T47D (cell line): ENCODE measurements around the gene RINL.
"Not testable (repeated sequence)": the region's sequence is repeated elsewhere in the genome, so short reads cannot be mapped to it uniquely, and the experiment has no call there.

Experiments
- DNase-seq, 2 experiments: peaks; one replicate each; pipeline versions ENCODE4 v3.0.0 to v3.0.0-alpha.2; 2011 to 2012; ENCODE audit warnings: low read depth in 1 of 2, low spot score in 1 of 2
- JUND ChIP-seq: IDR thresholded peaks from 2 replicates; pipeline ENCODE4 v1.6.1; 2012; ENCODE audit warnings: low read depth
- in situ Hi-C: cut with HindIII; loops from 2 replicates; pipeline ENCODE4 v1.10.0; 2016; ENCODE audit warnings: low sequenced_read_pairs, low pct_unique_long_range_greater_than_20kb

The RINL gene

DNA sequence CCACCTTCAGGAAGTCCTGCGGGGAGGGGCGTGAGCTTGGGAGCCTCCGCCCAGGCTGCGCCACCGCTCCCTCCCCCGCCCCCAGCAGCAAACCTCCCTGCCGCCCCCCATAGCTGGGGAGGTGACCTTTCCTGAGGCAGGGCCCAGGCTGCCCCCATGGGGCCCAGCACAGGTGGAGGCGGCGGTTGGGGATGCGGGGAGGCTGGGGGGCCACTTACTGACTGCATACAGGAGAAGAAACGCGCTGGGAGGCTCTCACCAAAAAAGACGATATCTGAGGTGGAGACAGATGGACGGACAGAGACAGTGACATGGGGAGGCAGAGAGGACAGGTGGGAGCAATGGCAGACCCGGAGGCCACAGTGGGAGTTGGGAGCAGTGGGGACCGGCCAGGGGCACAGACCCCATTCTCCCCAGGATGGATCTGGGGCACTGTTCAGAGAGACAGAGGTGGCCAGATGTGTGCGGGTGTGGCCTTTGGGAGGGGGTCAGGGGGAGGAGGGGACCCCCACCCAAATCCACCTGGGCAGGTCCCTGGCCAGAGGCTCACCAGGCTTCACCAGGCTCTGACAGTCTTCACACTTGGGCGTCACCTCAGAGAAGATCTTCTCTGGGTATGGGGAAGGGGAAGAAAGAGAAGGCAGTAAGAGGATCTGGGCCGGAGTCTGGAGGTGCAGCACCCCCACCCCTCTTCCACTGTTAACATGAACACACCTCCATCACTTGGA lies 3.0 kb upstream of the RINL start:
- TF ChIP-seq JUND = no peak
- in situ Hi-C loops = no loop called here

DNA sequence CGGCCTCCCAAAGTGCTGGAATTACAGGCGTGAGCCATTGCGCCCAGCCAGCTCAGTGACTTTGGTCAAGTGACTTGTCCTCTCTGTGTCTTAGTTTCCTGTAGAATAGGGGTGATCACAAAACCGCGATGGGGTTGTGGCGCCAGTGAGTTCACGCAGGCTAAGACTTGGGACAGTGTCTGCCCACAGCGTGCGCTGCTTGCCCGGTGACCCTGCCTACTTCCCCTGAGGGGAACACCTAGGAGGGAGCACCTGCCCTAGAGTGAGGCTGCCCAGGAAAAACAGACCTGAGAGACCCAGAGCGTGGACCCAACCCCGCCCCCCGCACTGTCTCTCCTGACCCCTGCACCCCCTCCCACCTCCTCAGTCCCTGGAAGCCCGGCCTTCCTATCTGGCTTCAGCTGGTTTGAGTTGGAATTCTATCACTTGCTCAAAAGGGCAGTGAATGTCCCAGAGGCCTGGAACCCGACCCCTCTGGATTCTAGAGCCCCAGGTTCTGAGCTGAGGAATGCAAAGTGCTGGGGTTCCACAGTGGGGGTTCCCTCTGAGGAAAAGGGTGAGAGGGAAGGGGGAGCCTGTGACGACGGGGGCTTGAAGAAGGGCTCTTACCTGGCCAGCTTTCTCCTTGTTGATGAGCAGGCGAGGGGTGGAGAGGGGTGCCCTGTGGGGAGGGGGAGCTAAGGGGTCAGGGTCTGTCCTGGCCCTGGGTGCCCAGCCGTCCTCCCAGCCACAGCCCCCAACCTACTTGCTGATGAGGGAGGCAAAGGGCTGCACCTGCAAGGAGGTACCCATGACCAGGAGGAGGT lies 2.2 kb upstream of the RINL start:
- in situ Hi-C loops = no loop called here
- DNase-seq = no peak
- no peak for TF ChIP-seq JUND

More for the DNA sequence above, 3.0 kb upstream of the RINL start:
- no peak for DNase-seq

DNA sequence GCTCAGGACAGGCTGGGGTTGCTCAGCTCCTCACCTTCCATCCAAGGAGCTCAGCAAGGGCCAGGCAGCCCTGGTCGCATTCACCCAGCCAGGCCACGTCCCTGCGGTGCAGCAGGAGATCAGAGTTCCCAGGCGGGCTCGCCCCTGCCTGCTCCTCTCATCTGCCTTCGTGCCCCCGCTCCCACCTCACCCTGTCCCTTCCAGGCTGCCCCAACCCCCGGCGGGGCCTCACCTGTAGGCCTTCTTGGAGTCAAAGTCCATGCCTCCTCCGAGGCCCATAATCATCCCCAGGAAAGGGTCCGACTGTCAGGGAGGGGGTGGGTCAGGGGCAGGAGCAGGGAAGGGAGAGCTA lies 1.3 kb upstream of the RINL start:
- DNase-seq = no peak
- TF ChIP-seq JUND = no peak
- in situ Hi-C loops = no loop called here

DNA sequence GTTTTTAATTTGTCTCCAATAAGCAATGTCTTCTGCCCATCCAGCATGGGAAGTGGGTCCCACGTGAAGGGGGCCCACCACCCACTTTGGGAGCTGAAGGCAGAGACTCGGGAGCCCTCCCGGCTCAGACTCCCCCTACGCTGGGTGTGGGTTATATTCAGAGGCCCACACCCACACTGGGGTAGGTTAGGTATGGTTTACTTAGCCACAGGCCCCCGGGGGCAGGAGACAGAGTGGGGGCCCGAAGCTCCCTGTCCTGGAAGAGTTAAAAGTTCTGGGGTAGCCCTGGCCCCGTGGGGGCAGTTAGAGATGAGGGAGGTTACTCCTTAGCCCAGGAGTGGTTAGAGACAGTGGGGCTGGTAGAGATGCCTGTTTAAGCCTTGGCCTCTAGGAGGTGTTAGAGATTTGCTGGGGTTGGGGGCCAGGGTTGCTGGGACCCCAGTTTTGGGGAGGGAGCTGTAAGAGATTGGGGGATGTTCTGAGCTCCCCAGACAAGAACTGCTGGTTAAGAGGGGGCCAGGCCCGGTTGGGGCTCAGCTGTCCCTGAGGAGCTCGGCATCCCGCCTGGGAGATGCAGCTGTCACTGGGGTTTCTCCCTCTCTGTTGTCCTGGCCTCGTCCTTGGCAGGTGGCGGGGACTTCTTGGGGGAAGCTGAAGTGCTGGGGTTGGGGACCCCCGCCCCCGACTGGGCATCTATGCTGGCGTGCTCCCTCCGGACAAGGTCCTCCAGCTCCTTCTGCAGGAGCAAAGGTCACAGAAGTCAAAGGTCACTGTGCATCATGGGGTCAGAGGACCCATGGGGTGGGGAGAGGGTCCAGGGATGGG lies 712 bp upstream of the RINL start:
- no peak for DNase-seq
- TF ChIP-seq JUND = no peak
- in situ Hi-C loops = no loop called here

DNA sequence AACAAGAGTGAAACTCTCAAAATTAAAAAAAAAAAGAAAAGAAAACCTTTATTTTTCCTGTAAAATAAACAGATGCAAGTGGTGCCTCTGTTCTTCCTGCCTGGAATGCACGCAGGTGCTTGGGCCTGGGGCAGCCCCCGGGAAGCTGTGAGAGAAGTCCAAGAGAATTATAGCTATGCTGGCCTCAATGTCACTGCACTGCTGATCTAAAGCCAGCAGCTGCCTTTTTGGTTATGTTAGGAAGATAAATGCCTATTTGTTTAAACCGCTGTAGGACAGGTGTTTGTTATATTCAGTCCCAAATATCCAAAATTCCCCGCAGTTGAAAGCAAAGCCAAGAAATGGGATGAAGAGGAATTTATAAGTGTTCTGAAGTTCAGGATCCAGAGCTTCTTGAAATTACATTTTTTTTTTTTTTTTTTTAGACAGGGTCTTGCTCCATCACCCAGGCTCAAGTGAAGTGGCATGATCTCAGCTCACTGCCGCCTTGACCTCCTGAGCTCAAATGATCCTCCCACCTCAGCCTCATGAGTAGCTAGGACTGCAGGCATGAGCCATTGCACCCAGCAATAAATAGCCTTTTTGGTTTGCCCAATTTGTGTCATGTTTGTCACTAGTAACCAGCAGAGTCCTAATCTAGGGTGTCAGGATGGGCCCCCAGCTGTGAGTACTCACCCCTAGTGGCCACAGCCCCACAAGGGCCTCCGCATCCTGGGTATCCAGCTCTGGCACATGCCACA lies 2.2 kb downstream of the RINL start:
- no peak for TF ChIP-seq JUND
- in situ Hi-C loops = no loop called here
- DNase-seq = no peak

DNA sequence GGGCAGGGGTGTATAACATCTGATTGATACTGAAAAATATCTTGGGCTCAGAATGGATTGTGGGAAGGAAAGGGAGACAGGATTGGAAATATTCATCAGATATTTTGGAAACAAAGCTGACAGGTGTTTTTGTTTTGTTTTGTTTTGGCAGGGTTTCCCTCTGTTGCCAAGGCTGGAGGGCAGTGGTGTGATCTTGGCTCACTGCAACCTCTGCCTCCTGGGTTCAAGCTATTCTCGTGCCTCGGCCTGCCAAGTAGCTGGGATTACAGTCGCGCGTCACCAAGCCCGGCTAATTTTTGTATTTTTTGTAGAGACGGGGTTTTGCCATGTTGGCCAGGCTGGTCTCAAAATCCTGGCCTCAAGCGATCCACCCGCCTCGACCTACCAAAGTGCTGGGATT lies 4.7 kb downstream of the RINL start:
- in situ Hi-C loops, DNase-seq: not testable (repeated sequence)

DNA sequence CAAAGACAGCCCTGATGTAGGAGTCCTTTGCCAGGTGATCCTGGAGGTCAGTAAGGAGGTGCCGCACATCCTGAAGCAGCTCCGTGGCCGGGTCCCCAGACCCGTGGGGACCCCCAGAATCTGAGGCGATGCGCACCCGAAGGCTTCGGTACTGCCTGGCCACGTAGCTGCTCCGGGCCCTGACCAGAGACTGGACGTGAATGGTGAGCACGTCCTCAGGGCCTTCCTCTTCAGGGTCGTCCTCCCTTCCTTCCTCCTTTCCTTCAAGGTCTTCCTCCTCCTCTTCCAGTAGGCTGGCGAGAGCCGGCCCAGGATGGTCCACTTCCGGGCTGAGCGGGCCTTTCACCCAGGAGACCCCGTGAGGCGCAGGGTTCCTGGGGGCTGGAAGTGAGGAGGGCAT lies 7.5 kb downstream of the RINL start:
- TF ChIP-seq JUND = no peak
- no peak for DNase-seq
- in situ Hi-C loops = no loop called here

DNA sequence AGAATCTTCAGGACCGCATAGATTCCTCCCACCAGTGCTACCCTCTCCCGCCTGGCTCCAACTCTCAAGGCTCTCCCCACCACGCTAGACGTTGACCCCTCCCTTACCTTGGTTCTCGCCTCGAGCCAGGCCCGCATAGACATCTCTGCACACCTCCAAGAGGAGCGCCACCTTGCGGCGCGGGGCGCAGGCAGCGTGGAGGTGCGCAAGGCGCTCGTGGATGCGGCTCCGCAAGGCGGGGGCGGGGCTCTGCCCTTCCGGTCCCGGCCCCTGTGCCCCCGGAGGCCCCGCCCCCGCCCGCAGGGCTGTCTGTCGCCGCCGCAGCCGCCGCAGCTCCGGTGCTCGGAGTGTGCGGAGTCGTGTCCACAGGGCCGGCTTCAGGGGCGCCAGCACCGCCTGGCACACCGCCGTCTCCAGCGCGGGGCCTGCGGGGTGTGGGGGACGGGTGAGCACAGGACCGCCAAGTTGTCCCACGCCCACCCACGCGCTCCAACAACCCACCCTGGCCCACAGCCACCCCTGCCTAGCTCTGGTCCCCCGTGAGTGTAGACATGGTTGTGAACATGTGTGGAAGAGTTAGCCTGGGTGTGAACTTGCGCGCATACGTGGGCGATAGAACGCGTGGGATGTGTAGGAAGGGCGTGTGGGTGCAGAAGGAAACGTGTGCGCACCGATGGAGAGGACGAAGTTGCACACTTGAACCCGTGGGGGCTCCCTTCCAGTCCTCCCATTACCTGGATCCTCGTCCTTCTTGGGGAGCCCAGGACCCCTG lies 8.1 kb downstream of the RINL start:
- peak; percentile 66 to 88 for DNase-seq
- in situ Hi-C loops = no loop called here

DNA sequence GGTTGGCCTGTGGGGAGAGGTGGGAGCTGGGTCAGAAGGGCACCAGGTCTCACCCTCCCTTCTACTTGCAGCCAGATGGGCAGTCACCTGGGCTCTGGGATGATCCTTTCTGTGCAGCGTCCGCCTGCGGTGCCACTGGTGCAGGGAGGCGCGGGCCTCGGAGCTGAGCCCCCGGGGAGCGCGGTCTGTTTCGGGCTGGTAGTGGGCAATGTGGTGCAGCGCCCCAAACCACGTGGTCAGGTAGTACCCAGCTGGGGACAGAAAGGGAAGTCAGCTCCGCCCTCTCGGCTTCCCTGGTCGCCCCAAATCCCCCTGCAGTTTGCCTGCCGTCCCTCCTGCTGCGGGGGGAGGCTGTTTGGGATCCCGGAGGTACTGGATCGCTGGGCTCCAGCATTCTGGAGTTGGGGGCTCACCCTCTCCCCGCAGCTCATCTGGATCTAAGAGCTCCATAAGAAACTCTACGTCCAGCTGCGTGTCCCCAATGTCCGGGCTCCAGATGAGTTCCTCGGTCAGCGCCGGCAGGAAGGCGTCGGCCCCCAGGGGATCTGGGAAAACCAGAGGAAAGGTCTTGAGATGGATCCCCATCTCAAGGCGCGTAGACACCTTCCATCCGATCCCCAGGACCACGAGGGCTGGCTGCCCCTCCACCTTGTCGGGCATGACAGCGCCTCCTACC lies 8.8 kb downstream of the RINL start:
- in situ Hi-C loops = no loop called here
- DNase-seq = no peak

More for the DNA sequence above, 8.1 kb downstream of the RINL start:
- no peak for TF ChIP-seq JUND

DNA sequence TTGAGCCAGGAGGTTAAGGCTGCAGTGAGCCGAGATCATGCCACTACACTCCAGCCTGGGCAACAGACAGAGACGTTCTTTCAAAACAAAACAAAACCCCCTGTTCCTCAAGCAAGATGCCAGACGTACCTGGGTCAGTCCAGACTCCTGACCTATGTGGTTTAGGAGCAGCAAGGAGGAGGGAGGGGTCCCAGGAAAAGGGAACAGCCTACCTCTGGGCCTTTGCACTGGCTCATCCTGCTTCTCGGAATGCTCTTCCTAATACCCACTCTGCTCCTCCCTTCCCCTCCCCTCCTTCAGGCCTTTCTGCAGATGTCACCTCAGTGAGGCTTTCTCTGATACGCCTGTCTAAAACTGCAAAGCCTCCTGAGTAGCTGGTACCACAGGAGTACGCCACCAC lies 9.5 kb downstream of the RINL start:
- TF ChIP-seq JUND = no peak
- in situ Hi-C loops = no loop called here
- no peak for DNase-seq

More for the DNA sequence above, 8.8 kb downstream of the RINL start:
- TF ChIP-seq JUND = no peak

DNA sequence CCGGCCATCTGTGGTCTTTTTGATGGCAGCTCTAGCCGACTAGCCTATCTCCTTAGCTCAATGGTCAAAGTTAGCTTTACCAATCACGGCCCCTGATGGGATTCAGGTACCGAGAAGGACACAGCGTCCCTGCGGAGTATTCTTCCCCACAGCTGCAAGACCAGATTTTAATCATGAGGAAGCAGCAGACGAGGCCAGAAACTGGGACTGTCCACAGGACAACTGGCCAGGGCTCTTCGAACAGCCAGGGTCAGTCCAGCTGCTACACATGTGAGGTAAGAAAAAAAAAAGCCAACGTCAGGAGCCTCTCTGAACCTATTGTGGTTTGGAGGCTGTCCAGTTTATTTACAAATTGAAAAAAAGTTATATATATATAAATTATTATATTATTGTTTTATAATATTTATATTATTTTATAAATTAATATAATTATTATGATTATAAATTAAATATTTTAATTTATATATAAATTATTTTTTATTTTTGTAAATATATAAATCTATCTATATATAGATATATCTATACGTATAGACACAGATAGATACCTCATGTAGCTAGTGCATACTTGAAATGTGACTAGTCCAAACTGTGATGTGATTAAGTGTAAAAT lies 10.8 kb downstream of the RINL start:
- TF ChIP-seq JUND = no peak
- in situ Hi-C loops = no loop called here
- DNase-seq = no peak
